BJ (cell line): Measurements from ENCODE around the gene C6orf120. TPM values are rescaled to one million over a fixed set of nuclear protein-coding genes. Genes with fewer than 3 reads are reported as not detected.

Source experiments
- CTCF ChIA-PET: fragments of 350-600 bp; formaldehyde crosslinking; extraction: SDS; loops from one replicate; lab custom pipeline; 2021; ENCODE audit warnings: antibody characterized with exemption, inconsistent platforms; lab: Yijun Ruan, JAX
- POLR2A ChIA-PET: fragments of 300-600 bp; sonication (Branson Sonifier 250); formaldehyde crosslinking; extraction: SDS; loops from one replicate; lab custom pipeline; 2021; ENCODE audit warnings: antibody characterized with exemption; lab: Charles Lee
- DNase-seq: peaks from one replicate; pipeline ENCODE4 v3.0.0-alpha.2; 2011; ENCODE audit warnings: low read depth
- H3K27me3 ChIP-seq: 2 replicates; pipeline ENCODE4 v1.6.0; 2011; ENCODE audit warnings: low read length; ENCODE audit not compliant: control insufficient read depth, insufficient read depth
- H3K36me3 ChIP-seq: 2 replicates; pipeline ENCODE4 v1.5.1; 2011; ENCODE audit warnings: low read length; ENCODE audit not compliant: control insufficient read depth, insufficient read depth
- H3K4me3 ChIP-seq: 2 replicates; pipeline ENCODE4 v1.5.1; 2011; ENCODE audit warnings: low read depth, mild to moderate bottlenecking, control low read depth, low read length
- polyA plus RNA-seq: library from polyadenylated mRNA; depleted of rRNA; stranded (reverse); fragments of >200 nt; gene quantifications from 2 replicates; pipeline ENCODE4 v1.2.3, GENCODE V29; 2011
- TF ChIP-seq, protein P1 (sequence below): IDR thresholded peaks from 2 replicates; pipeline ENCODE4 v1.5.1; 2011; ENCODE audit warnings: low read depth, mild to moderate bottlenecking, control low read depth, inconsistent platforms, low read length, moderate library complexity; ENCODE audit not compliant: insufficient read depth

C6orf120 gene
- polyA plus RNA-seq, 1 experiment: 13.2 TPM

DNA sequence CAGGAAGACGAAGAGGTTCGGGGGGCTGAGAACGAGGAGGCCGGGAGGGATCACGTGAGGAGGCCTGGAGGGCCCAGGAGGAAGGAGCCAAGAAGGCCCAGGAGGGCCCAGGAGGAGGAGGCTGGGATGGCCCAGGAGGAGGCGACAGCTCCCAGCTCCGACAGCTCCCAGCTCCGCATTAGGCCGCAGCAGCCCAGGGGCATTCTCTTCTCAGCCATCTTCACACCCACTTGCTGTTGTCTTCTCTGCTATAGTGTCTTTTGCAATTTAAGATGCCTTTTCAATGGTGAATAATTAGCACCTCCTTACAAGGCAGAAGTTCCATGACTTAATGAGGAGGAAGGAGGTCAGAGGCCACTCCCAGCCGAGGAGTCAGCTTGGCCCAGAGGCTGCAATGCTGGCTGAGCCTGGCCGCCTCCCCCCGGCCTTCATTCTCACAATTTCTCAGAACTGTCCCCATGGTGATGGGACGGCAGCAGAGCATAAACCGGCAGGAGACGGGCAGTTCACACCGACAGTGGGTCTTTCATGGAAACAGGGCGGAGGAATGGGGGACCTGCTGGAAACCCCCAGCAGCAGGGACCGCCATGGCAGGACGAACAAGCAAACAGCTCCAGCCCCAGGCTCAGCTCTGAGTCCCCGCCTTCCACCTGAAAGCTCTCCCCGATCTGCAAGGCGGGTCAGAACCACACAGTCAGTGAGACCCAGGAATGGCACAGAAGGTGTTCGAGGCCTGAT lies 45.2 kb upstream of the C6orf120 start:
- no peak overlapping the region for H3K4me3 ChIP-seq
- TF ChIP-seq, protein P1, sequence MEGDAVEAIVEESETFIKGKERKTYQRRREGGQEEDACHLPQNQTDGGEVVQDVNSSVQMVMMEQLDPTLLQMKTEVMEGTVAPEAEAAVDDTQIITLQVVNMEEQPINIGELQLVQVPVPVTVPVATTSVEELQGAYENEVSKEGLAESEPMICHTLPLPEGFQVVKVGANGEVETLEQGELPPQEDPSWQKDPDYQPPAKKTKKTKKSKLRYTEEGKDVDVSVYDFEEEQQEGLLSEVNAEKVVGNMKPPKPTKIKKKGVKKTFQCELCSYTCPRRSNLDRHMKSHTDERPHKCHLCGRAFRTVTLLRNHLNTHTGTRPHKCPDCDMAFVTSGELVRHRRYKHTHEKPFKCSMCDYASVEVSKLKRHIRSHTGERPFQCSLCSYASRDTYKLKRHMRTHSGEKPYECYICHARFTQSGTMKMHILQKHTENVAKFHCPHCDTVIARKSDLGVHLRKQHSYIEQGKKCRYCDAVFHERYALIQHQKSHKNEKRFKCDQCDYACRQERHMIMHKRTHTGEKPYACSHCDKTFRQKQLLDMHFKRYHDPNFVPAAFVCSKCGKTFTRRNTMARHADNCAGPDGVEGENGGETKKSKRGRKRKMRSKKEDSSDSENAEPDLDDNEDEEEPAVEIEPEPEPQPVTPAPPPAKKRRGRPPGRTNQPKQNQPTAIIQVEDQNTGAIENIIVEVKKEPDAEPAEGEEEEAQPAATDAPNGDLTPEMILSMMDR: no peak
- ChIA-PET CTCF (interaction anchor here (0.7 kb wide), 1 partner anchor 64 kb away, joined by 5 read pairs; no protein-coding TSS in a partner anchor), POLR2A (no interaction called here)
- H3K27me3 ChIP-seq: no peaks in the 10 kb centered on the region
- H3K36me3 ChIP-seq: peaks cover 4% of the 10 kb centered on the region
- no peak for DNase-seq

DNA sequence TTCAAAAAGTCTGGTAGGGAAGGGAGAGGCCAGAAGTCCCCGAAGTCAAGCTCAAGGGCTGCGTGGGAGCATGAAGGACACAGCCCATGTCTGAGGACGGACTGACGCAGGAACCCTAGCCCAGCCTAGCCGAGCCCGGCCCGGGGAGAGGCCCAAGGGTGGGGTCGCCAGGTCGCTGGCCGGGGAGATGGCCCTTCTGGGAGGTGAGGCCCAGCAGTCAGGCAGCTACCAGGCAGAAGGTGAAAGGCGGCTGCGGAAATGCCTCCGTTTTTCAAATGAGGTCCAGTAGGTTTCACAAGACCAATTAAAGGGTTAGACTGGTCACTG lies 44.7 kb upstream of the C6orf120 start:
- Histone ChIP-seq H3K27me3 (no peaks in the 10 kb centered on the region), H3K36me3 (peaks cover 4% of the 10 kb centered on the region), H3K4me3 (no peak overlapping the region)
- ChIA-PET POLR2A (no interaction called here), CTCF (no interaction called here)
- no peak for DNase-seq
- TF ChIP-seq, protein P1: no peak

DNA sequence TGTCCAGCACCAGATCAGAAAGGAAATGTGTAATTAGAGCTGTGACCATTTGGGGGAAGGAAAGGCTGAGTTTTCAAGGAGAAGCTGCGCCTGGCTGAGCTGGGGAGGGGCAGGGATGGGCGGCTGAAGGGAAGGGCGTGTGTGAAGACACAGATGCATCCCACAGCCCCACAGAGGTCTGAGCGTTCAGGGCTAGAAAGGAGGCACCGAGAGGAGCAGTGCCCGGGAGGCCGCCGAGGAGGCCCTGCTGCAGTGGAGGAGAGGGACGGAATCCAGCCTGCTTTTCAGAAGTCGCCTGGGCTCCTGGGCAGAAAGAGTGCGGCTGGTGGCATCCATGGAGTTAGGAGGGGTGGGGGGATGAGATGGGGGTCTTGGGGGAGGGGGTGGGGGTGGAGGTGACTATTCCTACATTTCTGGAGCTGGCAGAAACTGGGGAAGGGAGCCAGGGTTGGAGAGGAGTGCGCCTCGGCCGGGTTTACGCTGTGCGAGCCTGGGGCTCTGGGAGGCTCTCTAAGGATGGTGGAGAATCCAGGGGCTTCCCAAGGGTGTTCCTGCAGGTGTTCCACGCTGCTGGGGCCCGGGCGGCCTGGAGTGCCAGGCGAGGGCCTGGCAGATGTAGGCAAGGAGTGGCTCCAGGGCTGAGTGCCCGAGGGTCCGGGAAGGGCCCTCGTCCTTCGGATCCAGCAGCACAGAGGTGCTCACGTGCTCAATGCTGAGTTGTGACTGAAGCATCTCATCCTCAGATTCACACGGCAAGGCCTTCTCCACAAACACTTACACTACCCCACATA lies 41.9 kb upstream of the C6orf120 start:
- ChIA-PET POLR2A (no interaction called here), CTCF (no interaction called here)
- peaks cover 10% of the 10 kb centered on the region for H3K36me3 ChIP-seq

DNA sequence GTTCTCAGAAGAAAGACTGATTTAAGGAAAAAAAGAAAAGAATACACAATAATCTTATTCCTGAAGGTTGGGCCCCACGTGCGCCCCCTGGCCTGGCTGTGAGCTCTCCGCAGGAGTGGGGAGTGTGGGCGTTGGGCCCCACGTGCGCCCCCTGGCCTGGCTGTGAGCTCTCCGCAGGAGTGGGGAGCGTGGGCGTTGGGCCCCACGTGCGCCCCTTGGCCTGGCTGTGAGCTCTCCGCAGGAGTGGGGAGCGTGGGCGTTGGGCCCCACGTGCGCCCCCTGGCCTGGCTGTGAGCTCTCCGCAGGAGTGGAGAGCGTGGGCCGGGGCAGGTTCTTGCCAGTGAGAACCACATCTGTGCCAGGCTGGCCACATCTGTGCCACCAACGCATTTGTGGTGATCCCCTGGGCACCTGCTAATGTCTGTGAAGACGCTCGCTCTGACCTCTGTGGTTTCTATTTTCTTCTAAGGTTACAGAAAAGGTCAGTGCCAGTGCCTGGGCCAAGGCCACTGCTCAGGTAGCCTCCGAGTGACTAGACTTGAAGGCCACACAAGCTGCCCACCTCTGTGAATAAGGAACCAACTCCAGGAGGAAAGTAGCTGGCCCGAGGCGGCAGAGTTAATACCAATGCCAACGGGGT lies 41.1 kb upstream of the C6orf120 start:
- Histone ChIP-seq H3K4me3 (no peak overlapping the region), H3K27me3 (no peaks in the 10 kb centered on the region), H3K36me3 (peaks cover 10% of the 10 kb centered on the region)
- DNase-seq: no peak
- ChIA-PET POLR2A (no interaction called here), CTCF (no interaction called here)
- TF ChIP-seq, protein P1: no peak

More for the DNA sequence above, 41.9 kb upstream of the C6orf120 start:
- Histone ChIP-seq H3K4me3 (no peak overlapping the region), H3K27me3 (no peaks in the 10 kb centered on the region)
- TF ChIP-seq, protein P1: no peak
- no peak for DNase-seq

DNA sequence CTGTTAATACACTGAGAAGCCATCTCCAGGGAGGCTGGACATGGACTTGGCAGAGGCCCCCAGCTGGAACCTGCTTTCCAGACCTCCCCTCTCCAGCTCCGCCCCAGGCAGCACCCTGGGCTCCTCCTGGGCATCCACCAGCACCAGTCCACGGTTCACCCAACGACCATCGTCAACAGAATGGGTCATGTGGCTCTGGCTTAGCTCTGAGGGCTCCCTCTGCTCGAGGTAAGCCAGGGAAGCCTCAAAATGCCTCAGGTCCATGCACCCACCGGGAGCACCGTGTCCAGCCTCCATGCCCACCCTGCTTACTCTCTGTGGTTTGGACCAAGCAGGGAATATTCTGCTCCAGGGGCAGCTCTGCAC lies 40.6 kb upstream of the C6orf120 start:
- ChIA-PET CTCF (no interaction called here), POLR2A (no interaction called here)
- peaks cover 10% of the 10 kb centered on the region for H3K36me3 ChIP-seq

More for the DNA sequence above, 40.6 kb upstream of the C6orf120 start:
- Histone ChIP-seq H3K4me3 (no peak overlapping the region), H3K27me3 (no peaks in the 10 kb centered on the region)
- no peak for DNase-seq
- TF ChIP-seq, protein P1: no peak
